Esophagus mucosa (tissue), 1 donor: Measurements from ENCODE around the gene FBXL16. TPM values are rescaled to one million over a fixed set of nuclear protein-coding genes. Genes with fewer than 3 reads are reported as not detected.

Experiments used
- ATAC-seq: fragments of 200-7000 bp; cut with Tn5 transposase; one replicate; pipeline ENCODE4 v1.9.1; 2020
- total RNA-seq: library from RNA; stranded (reverse); gene quantifications from one replicate; pipeline ENCODE4 v1.2.4, GENCODE V29; 2023
- donor health status: DM: yes; HTN: yes; CAD: no.

Gene FBXL16
- total RNA-seq, 1 donor from 2014 or later = 15.1 TPM

DNA sequence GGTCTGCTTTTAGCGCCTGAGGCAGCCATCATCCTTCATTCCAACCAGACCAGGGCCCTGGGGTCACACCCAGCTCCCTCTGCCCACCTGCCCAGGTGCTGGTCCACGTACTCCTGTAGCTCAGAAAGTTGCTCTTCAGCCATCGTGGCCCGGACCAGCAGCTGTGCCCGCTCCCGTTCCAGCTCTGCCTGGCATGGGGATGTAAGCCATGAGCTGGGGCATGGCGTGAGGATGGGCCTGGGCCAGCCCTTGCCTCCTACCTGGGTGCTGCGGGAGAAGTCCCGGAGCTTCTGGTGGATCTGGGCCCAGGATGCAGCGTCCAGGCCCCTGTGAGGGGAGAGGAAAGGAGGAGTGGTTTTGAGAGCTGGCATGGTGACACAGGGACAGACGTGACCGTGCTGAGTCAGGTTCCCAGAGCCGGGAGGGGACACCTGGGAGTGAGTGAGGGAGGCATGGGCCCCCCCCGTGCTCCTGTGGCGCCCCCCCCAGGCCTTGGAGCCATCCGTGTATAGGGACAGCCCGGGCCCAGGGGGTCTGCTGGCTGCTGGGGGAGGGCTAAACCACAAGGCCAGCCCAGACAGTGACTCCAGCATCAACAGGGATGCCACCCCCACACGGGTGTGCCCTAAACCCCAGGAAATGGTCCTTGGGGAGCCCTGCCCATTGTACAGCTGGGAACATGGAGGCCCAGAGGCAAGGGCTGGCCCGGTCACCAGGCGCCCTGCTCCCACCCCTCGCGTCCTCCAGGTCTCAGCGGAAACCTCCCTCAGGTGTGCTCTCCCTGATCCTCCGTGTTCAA lies 17.4 kb upstream of the FBXL16 start:
- ATAC-seq = no peak

DNA sequence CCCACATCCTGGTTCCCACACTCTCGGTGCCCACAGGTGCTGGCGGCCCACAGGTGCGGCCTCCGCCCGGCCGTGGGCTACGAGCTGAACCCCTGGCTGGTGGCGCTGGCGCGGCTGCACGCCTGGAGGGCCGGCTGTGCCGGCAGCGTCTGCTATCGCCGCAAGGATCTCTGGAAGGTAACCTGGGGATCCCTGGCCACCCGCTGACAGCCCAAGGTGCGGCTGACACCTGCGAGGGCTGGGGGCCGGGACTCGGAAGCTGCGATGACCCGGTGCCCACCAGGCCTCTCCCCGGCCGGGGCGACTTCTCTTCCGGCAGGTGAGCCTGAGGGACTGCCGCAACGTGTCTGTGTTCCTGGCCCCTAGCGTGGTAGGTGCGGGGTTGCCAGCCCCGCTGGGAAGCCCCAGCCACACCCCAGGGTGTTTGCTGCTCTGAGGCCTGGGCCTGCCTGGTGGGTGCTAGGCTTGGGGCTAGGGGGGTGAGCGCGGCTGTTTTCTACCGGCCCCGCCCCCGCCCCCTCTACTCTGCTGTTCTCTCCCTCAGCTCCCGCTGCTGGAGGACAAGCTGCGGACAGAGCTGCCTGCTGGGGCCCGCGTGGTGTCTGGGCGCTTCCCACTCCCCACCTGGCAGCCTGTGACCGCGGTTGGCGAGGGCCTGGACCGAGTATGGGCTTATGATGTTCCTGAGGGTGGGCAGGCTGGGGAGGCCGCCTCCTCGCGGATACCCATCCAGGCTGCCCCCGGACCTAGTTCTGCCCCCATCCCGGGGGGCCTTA lies 16.4 kb upstream of the FBXL16 start:
- no peak for ATAC-seq

DNA sequence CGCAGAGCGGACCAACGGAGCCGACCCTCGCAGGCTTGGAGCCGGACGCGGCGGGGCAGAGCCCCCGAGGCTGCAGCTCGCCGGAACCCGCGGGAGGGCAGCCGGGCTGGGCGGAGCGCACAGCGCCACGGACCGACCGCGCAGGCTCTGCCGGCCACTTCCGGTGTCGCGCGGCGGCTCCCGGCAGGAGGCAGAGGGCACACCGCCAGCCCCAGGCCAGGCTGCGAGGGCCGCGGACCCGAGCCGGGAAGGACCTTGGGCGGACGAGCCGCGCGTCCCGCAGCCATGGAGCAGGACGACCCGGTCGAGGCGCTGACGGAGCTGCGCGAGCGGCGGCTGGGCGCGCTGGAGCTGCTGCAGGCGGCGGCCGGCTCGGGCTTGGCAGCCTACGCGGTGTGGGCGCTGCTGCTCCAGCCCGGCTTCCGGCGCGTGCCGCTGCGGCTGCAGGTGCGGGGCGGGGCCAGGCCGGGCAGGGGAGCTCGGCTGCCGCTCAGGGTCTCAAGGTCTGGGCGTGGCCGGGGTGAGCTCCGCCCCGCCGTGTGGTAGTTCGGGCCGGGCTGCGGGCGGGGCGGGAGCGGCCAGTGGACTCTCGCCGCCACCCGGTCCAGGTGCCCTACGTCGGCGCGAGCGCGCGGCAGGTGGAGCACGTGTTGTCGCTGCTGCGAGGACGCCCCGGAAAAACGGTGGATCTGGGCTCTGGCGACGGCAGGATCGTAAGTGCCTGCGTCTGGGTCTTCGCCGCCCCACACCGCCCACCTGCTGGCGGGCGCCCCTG lies 15.6 kb upstream of the FBXL16 start, which contains the start of gene ANTKMT:
TSS of gene ANTKMT (plus strand) at position 157 of the 775 bp plus-strand sequence. CDS start at position 286, 129 bp downstream.
- ATAC-seq = peak; percentile 65

DNA sequence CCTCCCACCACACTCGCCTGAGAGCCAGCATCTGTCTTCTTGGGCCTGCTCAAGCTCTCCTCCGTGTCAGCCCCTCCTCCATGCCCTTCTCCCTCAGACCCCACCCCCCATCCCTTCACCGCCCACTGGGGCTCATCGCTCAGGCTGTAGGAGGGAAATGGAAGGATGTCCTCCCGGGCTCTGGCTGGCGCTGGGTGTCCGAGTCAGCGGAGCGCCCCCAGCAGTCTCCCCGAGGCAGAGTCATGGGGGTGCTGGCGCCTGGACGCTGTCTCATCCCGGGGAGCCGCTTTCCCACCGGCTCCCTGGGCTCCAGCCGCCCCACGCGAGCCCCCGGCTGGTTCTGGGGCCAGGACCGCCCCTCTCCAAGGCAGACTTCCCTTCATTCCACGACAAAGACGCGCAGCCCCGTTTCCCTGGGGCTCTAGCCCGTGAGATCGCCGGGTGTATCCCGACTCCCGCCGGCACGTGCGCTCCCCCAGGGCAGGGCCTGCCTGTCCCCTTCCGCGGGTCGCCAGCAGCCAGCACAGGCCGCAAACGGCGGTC lies 14.9 kb upstream of the FBXL16 start:
- peak; percentile 1 for ATAC-seq

DNA sequence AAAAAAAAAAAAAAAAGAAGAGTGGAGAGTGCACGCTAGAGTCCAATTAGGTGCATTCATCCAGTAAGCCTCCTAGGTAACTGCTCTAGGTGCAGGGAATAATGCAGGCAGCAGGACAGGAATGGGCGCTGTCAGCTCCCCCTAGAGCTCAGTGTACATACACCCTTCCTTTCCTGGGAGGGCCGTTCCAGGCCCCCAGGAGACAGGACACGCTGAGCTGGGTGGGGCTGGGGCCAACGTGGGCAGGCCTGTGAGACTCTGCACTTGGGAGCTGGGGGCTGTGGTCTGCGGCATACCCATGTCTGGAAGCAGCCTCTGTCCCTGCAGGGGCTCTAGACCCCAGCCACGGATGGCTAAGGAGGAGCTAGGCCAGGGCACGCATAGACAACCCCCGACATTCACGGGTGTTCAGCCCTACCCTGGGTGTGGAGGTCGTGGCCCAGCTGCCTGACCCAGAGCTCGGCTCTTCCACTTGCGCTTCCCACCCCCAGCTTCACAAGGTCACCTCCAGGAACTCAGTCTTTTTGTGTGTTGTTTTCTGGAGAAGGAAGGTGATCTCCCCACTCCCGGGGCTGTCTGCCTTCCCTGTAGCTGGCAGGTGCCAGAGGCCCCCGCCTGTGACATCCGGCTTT lies 14.3 kb upstream of the FBXL16 start:
- ATAC-seq = no peak

DNA sequence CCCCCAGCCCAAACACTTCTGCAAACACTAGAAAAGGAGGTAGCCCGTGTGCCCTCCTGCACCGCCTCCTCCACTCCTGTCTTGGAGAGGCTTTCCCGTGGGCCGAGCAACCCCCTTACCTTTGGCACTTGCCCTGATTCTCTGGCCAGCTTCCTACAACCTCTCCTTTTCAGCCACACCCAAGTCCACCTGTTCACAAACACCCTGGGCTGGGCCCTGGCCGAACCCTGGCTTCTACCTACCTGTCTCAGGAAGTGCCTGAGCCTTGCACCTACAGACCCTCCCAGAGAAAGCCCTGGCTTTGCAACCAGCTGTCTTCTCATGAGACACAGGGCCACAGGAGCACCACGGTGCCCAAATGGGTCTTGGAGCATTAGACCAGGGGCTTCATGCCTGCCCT lies 13.3 kb upstream of the FBXL16 start:
- no peak for ATAC-seq

DNA sequence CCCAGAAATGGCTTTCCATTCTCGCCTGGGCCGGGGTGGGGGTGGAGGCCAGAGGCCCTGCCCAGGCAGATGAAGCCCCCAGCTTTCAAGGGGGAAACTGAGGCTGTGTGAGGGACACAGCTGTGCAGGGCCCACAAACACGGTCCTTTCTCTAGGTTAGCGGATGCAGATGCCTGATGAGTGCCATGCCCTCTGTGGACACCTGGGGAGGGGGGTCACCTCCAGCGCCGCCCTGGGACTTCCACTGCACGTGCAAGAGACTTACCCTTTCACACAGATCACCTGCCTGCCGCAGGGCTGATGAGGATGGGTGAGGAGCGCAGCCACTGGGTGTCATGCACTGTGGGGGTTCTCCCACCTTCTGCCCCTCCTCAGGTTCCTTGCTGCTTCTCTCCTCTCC lies 12.8 kb upstream of the FBXL16 start:
- ATAC-seq = no peak

DNA sequence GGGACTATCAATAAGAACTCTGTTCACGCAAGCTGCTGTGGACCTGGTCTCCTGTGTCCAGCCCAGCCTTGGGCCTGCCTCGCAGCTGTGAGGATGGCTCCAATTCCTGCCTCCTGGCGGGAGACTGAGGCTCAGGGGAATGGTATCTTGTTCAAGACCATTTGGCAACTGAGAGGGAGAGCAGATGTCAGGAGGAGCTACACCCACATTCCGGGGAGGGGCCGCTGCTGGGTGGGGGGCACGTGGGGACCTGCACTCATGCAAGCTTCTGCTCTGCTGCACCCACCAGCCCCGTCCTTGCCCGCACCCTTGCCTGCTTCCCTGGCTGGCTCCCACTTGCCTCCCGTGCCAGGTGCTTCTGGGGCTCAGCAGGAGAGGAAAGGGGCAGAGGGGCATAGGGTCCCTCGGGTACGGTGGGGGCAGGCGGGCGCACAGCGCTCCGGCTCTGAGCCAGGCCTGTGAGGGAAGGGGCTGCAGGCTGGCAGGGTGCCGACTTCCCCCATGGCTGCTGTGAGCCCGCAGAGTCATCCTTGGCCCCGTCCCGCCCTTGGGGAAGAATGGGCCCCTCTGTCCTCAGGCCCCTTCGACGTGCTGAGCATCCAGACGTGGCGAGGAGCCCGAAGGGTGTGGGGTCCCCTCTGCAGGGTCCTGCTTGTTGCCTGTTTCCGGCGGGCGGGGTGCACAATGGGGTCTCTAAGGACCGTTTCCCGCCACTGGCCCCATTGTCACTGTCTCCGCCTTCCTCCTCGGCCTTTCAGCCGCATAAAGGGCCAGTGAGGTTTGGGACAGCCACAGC lies 12.0 kb upstream of the FBXL16 start:
- no peak for ATAC-seq

DNA sequence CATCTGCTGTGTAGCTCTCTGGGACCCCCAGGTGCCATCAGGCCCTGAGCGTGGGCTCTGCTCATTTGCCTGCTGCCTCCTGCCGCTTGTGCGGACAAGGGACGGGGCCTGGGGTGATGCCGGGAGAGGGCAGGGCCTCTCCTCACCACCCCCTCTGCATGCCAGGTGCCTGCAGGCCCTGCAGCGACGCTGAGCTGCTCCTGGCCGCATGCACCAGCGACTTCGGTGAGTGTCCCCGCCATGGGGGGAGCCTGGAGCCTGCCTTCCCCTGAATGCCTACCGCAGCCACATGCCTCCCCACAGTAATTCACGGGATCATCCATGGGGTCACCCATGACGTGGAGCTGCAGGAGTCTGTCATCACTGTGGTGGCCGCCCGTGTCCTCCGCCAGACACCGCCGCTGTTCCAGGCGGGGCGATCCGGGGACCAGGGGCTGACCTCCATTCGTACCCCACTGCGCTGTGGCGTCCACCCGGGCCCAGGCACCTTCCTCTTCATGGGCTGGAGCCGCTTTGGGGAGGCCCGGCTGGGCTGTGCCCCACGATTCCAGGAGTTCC lies 11.2 kb upstream of the FBXL16 start:
- ATAC-seq = no peak

DNA sequence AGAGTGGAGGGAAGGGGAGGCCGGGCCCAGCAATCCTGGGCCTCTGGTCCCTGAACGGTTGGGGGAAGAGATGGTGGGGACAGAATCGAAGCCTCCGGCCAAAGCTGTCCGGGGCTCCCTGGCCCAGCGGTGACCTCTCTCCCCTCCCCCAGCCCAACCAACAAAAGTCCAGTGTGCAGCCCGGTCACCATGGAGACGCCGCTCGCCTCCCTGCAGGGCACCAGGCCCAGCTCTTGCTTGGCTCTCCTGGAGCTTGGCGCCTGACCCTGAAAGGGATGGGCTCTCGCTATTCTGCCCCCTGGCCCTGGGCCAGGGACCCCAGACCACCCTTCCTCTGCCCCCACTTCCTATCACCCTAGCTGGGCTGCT lies 10.6 kb upstream of the FBXL16 start:
- ATAC-seq = no peak

DNA sequence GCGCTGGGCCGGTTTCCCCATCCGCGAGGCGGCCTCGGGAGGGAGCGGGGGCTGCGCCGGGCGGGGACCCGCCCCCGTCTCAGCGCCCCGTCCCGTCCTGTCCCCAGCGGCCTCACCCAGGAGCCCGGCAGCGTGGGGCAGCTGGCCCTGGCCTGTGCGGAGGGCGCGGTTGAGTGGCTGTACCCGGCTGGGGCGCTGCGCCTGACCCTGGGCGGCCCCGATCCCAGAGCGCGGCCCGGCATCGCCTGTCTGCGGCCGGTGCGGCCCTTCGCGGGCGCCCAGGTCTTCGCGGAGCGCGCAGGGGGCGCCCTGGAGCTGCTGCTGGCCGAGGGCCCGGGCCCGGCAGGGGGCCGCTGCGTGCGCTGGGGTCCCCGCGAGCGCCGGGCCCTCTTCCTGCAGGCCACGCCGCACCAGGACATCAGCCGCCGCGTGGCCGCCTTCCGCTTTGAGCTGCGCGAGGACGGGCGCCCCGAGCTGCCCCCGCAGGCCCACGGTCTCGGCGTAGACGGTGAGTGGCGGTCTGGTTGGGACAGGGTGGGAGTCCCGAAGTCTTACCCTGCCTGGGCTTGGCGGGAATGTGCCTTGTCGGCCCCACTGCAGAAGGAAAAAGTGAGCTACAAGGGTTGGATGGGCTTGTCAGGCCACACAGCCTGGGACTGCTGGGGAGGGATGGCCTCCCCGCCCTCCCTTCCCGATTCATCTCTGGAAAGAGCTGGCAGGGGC lies 10.0 kb upstream of the FBXL16 start:
- ATAC-seq = no peak

DNA sequence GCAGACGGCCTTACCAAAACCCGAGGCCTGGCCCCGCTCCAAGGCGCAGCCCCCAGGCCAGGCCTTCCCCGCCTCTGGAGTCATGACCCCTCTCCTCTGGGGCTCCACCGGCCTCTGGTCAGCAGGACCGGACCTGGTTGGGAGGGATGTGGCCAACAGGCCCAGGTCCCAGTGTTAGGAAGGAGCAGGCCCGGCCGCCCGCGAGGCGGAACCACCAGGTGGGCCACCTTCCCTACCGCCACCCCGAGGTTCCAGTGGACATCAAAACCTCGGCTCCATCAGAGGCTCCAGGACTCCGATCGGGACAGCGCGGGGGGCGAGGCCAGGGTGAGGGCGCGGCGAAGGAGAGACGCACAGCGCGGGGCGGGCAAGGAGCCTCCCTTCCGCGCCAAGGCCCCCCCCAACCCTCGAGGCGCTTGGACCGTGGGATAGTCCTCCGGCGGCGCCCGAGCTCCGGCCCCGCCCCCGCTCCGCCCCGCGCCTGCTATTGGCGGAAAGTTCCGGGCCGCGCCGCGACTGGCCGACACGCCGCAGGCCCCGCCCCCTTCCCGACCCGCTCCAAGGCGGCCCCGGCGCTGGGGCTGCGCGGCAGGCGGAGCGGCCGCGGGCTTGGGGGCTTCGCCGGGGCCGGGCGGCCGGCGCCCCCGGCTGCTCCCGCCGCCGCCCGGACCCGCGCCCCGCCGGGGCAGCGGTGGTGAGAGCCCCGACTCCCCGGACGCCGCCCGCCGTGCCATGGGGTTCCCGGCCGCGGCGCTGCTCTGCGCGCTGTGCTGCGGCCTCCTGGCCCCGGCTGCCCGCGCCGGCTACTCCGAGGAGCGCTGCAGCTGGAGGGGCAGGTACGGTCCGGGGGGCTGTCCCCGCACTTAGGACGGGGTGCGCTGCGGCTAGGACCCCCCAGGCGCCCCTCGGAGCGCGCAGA lies 9.2 kb upstream of the FBXL16 start, which contains the start of gene METRN:
TSS of gene METRN (plus strand) at position 561 of the 919 bp plus-strand sequence. CDS start at position 733, 172 bp downstream.
- peak; percentile 65 for ATAC-seq

DNA sequence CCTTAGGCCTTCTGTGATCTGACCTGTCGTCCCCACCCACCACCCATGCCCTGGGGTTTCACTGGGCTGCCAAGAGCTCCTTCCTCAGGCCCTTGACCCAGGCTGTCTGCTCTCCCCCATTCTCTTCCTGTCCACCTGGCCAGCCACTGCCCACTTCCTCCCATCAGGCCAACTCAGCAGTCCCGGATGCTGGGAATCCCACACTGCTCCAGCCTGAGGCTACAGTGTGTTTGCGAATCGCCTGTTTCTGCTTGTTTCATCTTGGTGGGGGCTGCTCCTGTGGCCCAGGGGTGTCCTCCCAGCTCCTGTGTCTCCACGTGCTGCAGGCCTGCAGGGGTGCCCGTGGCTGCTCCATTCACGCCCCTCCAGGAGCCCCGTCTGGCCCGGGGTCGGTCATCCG lies 8.5 kb upstream of the FBXL16 start:
- ATAC-seq = no peak

DNA sequence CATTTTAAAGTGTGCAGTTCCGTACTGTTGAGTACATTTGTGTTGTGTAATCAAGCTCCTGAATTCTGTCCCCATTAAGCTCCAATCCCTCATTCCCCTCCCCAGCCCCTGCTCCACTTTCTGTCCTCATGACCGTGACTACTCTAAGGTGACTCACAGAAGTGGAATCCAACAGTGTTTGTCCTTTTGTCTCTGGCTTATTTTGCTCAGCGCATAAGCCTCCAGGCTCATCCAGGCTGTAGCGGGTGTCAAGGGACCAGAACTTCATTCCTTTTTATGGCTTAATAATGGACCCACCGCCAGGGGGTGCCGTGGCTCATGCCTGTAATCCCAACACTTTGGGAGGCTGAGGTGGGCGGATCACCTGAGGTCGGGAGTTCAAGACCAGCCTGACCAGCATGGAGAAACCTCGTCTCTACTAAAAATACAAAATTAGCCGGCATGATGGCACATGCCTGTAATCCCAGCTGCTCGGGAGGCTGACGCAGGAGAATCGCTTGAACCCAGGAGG lies 7.2 kb upstream of the FBXL16 start:
- peak; percentile 28 for ATAC-seq

DNA sequence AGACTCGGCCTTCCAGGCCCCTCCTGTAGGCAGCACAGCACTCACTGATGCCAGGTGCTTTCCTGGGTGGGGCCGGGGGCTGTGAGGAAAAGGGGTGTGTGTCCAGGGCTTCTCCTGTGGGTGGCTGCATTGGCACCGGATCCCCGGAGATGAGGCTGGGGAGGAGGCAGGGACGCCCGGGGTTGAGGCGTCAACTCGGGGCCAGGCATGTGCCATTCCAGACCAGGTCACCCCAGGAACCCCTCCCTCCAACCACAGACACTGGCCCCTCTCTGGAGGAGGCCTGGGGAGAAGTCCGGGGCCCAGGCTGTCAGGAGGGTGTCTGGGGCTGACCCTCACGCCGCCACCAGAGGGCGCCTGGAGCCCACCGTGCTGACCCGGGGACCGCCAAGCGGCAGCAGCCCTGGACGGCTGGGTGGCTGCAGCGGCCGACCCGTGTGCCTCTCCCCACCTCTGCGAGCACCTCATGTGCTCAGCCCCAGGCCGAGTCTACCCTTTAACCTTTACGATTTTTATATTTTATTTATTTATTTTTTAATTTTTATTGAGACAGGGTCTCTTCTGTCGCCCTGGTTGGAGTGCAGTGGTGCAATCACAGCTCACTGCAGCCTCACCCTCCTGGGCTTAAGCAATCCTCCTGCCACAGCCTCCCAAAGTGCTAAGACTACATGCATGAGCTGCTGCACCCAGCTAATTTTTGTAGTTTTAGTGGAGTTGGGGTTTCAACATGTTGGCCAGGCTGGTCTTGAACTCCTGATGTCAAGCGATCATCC lies 6.1 kb upstream of the FBXL16 start:
- peak; percentile 48 for ATAC-seq

DNA sequence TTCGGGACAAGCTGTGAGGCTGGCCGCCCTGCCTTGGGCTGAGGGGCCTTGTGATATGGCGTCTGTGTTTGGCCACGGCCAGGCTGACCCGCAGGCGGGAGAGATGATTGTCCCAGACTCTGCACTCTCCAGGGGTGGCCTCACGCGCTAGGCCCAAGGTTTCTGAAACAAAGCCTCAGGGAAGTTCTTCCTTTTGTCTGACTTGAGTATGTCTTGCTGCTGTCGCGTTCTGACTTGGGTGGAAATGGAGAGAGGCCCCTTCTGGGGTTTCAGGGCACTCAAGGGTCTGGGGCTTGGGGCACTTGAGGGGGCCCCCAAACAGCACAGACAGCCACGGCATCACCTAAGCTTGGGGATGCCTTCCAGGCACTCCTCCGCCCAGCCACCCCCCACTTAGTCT lies 5.5 kb upstream of the FBXL16 start:
- ATAC-seq = no peak

DNA sequence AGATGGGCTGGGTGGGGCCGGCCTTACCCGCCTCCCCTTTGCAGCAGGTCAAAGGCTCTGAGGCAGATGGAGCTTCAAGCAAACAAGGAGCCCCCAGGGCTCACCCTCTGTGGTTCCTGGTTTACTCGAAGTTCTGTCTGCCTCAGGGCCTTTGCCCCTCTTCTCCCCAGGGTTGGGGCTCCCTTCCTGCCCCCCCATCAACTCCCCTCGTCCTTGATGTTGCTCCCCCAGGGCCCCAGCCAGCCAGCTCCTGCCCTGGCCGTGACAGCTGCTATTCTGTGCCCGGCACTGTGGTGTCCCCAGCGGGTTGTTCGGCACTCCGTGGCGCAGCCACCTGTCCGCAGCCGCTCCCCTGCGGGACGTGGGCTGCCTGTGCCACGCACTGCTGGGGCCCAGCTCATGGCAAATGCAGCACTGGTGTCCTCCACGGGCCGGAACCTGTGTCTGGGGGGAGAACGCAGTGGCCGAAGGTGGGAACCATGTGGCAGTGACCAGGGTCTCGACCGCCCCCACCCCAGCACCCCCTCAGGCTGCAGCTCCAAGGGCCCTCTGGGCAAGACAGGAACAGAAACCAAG lies 5.0 kb upstream of the FBXL16 start:
- ATAC-seq = no peak
